Activated CD4-positive, alpha-beta T cell treated with anti-CD3 and anti-CD28 coated beads for 36 hours (primary cell): ENCODE measurements around the gene KDM8. TPM values are rescaled to one million over a fixed set of nuclear protein-coding genes. Genes with fewer than 3 reads are reported as not detected.
A peak's percentile ranks its signal among the peaks of the same experiment; 100 is the strongest.
"Not testable (repeated sequence)": the region's sequence is repeated elsewhere in the genome, so short reads cannot be mapped to it uniquely, and the experiment has no call there.

Experiments
- ATAC-seq: fragments of 200-7000 bp; cut with Tn5 transposase; one replicate; pipeline ENCODE4 v1.10.0; 2021; ENCODE audit warnings: mild to moderate bottlenecking, moderate library complexity
- CTCF ChIA-PET: fragments of 350-600 bp; sonication (Branson Sonifier 250); formaldehyde crosslinking; loops from one replicate; lab custom pipeline; 2021; ENCODE audit warnings: antibody characterized with exemption; lab: Charles Lee
- POLR2A ChIA-PET: fragments of 350-600 bp; sonication (Branson Sonifier 250); formaldehyde crosslinking; loops from one replicate; lab custom pipeline; 2021; ENCODE audit warnings: antibody characterized with exemption, inconsistent platforms; lab: Charles Lee
- DNase-seq: peaks from one replicate; pipeline ENCODE4 v3.0.0-alpha.2; 2020
- H3K27ac Mint-ChIP-seq: one replicate; pipeline ENCODE4 v1.8.0; 2021; ENCODE audit warnings: mixed read lengths
- H3K27me3 Mint-ChIP-seq: one replicate; pipeline ENCODE4 v1.8.0; 2021; ENCODE audit warnings: mixed read lengths
- H3K36me3 Mint-ChIP-seq: one replicate; pipeline ENCODE4 v1.8.0; 2021; ENCODE audit warnings: low read depth, mixed read lengths
- H3K4me1 Mint-ChIP-seq: one replicate; pipeline ENCODE4 v1.8.0; 2021; ENCODE audit warnings: mixed read lengths
- H3K4me3 Mint-ChIP-seq: one replicate; pipeline ENCODE4 v1.8.0; 2021; ENCODE audit warnings: mild to moderate bottlenecking, moderate library complexity, mixed read lengths
- H3K9me3 Mint-ChIP-seq: one replicate; pipeline ENCODE4 v1.8.0; 2021; ENCODE audit warnings: low read depth, mixed read lengths
- intact Hi-C, 2 experiments: fragments of 100-400 bp; cut with DNase I in 1 of 2; cut with micrococcal nuclease in 1 of 2; formaldehyde crosslinking; loops; one replicate each; pipeline versions ENCODE4 v1.14.2 to v1.15.1; 2022 to 2024; cut with DNase I, micrococcal nuclease
- total RNA-seq, 2 experiments: library from RNA; stranded (reverse); gene quantifications; one replicate each; pipeline ENCODE4 v1.2.3, GENCODE V29; 2021

KDM8 gene
- total RNA-seq, 2 experiments from 2014 or later: 9.8 to 10.4 TPM

- H3K27ac Mint-ChIP-seq: peak overlapping the region; percentile 78
- peaks cover 65% of the 10 kb centered on the region for H3K36me3 Mint-ChIP-seq
- no peak for ATAC-seq
- intact Hi-C loops: loop anchor here in 1 of 2 experiments (2.0 kb wide), 2 partner anchors 15 to 23 kb away; no protein-coding TSS in a partner anchor
- H3K4me1 Mint-ChIP-seq: peaks cover 86% of the 10 kb centered on the region
- CTCF ChIA-PET: interaction anchor here (0.7 to 6.6 kb wide), 3 partner anchors 17 to 22 kb away, joined by 3 to 63 read pairs (median 3); no protein-coding TSS in a partner anchor
- H3K9me3 Mint-ChIP-seq: peaks cover 6% of the 10 kb centered on the region
- POLR2A ChIA-PET: interaction anchor here (0.7 to 3.9 kb wide), 4 partner anchors 15 to 158 kb away, joined by 3 to 30 read pairs (median 6); partner anchors contain the start of gene NSMCE1
- no peaks in the 10 kb centered on the region for H3K27me3 Mint-ChIP-seq
- no peak overlapping the region for H3K4me3 Mint-ChIP-seq
- DNase-seq: no peak
Measured at GRCh38 chr16:27252206-27252585, 48.9 kb downstream of the KDM8 start.

DNA sequence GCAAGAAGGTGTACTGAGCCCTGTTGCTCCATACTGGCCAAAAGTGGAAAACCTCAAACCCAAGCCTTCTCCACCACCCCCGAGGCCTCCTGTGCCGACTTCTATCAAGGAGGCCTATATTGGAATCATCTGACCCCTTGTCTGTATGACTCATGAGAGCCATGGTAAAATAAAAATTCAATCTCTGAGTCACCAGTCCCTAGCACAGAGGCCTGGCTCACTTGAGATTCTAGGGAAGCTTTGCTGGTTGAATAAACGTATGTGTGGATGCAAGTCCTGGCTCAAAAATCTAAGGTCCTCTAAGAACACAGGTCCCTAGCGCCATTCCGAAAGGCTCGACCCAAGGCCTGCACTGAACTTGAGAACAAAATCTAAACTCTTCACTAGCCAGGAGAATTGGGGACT, 50.2 kb downstream of the KDM8 start:
- Mint-ChIP-seq H3K36me3 (peaks cover 58% of the 10 kb centered on the region), H3K27ac (peak overlapping the region; percentile 88), H3K4me3 (peak overlapping the region; percentile 41), H3K4me1 (peaks cover 82% of the 10 kb centered on the region), H3K9me3 (no peaks in the 10 kb centered on the region), H3K27me3 (no peaks in the 10 kb centered on the region)
- ATAC-seq: peak; percentile 63
- ChIA-PET POLR2A (interaction anchor here (1.2 to 3.9 kb wide), 9 partner anchors 14 to 152 kb away, joined by 3 to 30 read pairs (median 7); no protein-coding TSS in a partner anchor), CTCF (interaction anchor here (0.7 to 6.6 kb wide), 5 partner anchors 18 to 149 kb away, joined by 3 to 63 read pairs (median 4); partner anchors contain the start of gene IL21R)
- no peak for DNase-seq
- intact Hi-C loops: loop anchor here (1.0 to 2.0 kb wide), 4 partner anchors 16 to 65 kb away; no protein-coding TSS in a partner anchor

- H3K27me3 Mint-ChIP-seq: no peaks in the 10 kb centered on the region
- ChIA-PET POLR2A (interaction anchor here (0.6 to 3.9 kb wide), 14 partner anchors 9 to 151 kb away, joined by 3 to 30 read pairs (median 5); no protein-coding TSS in a partner anchor), CTCF (interaction anchor here (0.6 to 6.6 kb wide), 10 partner anchors 10 to 148 kb away, joined by 3 to 63 read pairs (median 4); partner anchors contain the start of gene IL21R)
- H3K27ac Mint-ChIP-seq: peak overlapping the region; percentile 88
- intact Hi-C loops: loop anchor here in 1 of 2 experiments (1.0 to 2.0 kb wide), 2 partner anchors 8 to 14 kb away; partner anchors contain the start of gene NSMCE1
- peaks cover 84% of the 10 kb centered on the region for H3K4me1 Mint-ChIP-seq
- H3K36me3 Mint-ChIP-seq: peaks cover 57% of the 10 kb centered on the region
- peak; percentile 67 for ATAC-seq
- DNase-seq: no peak
- peak overlapping the region; percentile 50 for H3K4me3 Mint-ChIP-seq
- peaks cover 2% of the 10 kb centered on the region for H3K9me3 Mint-ChIP-seq
Measured at GRCh38 chr16:27254262-27254811, 51.0 kb downstream of the KDM8 start.

DNA sequence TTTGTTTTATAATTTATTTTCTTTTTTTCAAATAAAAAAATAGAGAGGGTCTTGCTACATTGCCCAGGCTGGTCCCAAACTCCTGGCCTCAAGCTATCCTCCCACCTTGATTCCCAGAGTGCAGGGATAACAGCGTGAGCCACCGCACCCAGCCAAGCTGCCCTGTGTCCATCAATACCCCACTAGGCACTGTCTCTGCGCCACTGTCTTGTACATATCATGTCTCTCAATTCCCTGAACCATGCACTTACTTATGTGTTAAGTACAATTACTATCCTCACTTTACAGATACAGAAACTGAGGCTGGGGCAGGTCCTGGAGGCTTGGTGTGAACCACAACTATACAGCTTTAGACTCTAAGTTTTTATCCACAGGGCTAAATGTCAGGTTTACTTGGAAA, 53.5 kb downstream of the KDM8 start:
- Mint-ChIP-seq H3K27me3 (no peaks in the 10 kb centered on the region), H3K4me3 (no peak overlapping the region), H3K4me1 (peaks cover 75% of the 10 kb centered on the region), H3K9me3 (peaks cover 2% of the 10 kb centered on the region), H3K36me3 (peaks cover 52% of the 10 kb centered on the region), H3K27ac (no peak overlapping the region)
- ATAC-seq (no peak), DNase-seq (no peak)
- intact Hi-C loops: no loop called here
- ChIA-PET POLR2A (interaction anchor here (0.7 kb wide), 2 partner anchors 19 to 111 kb away, joined by 3 to 5 read pairs; no protein-coding TSS in a partner anchor), CTCF (interaction anchor here (1.4 kb wide), 1 partner anchor 9 kb away, joined by 4 read pairs; no protein-coding TSS in a partner anchor)

DNA sequence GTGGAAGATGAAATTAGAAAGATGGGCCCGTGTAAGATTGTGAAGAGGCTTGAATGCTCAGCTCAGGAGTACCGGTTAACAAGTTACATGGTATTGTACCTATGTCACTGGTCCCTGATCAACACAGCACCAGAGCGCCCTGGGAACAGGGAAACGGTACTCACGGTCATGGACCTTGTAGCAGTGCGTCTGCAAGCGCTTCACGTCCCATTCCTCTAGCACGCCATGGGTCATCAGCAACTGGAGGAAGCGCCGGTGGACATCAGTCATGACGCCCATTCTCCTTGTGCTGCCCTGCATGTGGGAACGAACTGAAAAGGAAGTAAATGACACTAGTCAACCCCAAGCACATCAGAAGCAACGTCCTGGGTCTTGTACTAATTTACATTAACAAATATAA, 53.9 kb downstream of the KDM8 start:
- no peak for DNase-seq
- POLR2A ChIA-PET: interaction anchor here (0.7 kb wide), 1 partner anchor 19 kb away, joined by 5 read pairs; no protein-coding TSS in a partner anchor

DNA sequence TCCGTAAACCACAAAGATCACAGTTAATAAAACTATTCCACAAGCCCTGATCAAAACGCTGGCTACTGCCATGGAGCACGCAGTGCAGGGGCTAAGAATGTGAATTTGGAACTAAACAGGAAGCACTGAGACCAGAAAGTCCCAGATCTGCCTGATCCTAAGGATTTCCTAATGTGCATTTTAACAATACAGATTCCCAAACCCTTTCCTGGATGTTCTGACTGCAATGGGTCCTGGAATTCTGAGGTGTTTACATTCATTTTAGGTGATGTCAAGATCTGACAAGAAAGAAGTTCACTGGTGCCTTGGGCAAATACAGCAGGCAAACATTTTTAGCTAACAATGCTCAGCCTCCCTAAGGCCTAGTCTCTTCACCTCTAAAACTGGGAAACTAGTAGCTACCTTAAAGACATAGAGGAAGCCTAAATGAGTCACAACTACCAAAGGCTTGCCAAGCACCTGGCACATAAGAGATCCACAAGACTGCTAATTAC, 55.0 kb downstream of the KDM8 start:
- ChIA-PET CTCF (no interaction called here), POLR2A (interaction anchor here (0.6 to 1.1 kb wide), 4 partner anchors 21 to 108 kb away, joined by 3 to 8 read pairs (median 4); no protein-coding TSS in a partner anchor)
- H3K4me1 Mint-ChIP-seq: peaks cover 77% of the 10 kb centered on the region
- H3K4me3 Mint-ChIP-seq: no peak overlapping the region
- DNase-seq: no peak
- intact Hi-C loops: no loop called here
- H3K27ac Mint-ChIP-seq: peak overlapping the region; percentile 49
- H3K27me3 Mint-ChIP-seq: no peaks in the 10 kb centered on the region
- H3K9me3 Mint-ChIP-seq: peaks cover 2% of the 10 kb centered on the region
- ATAC-seq: peak; percentile 58
- H3K36me3 Mint-ChIP-seq: peaks cover 59% of the 10 kb centered on the region

More for the DNA sequence above, 53.9 kb downstream of the KDM8 start:
- Mint-ChIP-seq H3K4me3 (no peak overlapping the region), H3K27me3 (no peaks in the 10 kb centered on the region), H3K9me3 (peaks cover 2% of the 10 kb centered on the region), H3K36me3 (peaks cover 49% of the 10 kb centered on the region), H3K4me1 (peaks cover 75% of the 10 kb centered on the region), H3K27ac (no peak overlapping the region)
- no peak for ATAC-seq
- CTCF ChIA-PET: interaction anchor here (1.4 kb wide), 1 partner anchor 9 kb away, joined by 4 read pairs; no protein-coding TSS in a partner anchor
- intact Hi-C loops: no loop called here

GRCh38 chr16:27259710-27260109, 56.4 kb downstream of the KDM8 start:
- H3K27ac Mint-ChIP-seq: peak overlapping the region; percentile 47
- H3K4me3 Mint-ChIP-seq: no peak overlapping the region
- H3K9me3 Mint-ChIP-seq: peaks cover 2% of the 10 kb centered on the region
- intact Hi-C loops: loop anchor here in 1 of 2 experiments (1.0 kb wide), 1 partner anchor 8 kb away; no protein-coding TSS in a partner anchor
- H3K4me1 Mint-ChIP-seq: peaks cover 72% of the 10 kb centered on the region
- ChIA-PET CTCF (interaction anchor here (0.8 kb wide), 1 partner anchor 25 kb away, joined by 4 read pairs; no protein-coding TSS in a partner anchor), POLR2A (no interaction called here)
- peaks cover 55% of the 10 kb centered on the region for H3K36me3 Mint-ChIP-seq
- H3K27me3 Mint-ChIP-seq: no peaks in the 10 kb centered on the region
- ATAC-seq (no peak), DNase-seq (no peak)

DNA sequence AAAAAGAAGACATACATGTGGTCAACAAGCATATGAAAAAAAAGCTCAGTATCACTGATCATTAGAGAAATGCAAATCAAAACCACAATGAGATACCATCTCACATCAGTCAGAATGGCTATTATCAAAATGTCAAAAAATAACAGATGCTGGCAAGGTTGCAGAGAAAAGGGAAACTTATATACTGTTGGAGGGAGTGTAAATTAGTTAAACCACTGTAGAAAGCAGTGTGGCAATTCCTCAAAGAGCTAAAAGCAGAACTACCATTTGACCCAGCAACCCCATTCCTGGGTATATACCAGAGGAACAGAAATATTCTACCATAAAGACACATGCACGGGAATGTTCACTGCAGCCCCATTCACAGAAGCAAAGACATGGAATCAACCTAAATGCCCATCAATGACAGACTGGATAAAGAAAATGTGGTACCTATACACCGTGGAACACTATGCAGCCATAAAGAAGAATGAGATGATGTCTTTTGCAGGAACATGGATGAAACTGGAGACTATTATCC, 59.6 kb downstream of the KDM8 start:
- H3K9me3 Mint-ChIP-seq, H3K27me3 Mint-ChIP-seq, H3K4me3 Mint-ChIP-seq, ATAC-seq, DNase-seq, intact Hi-C loops, POLR2A ChIA-PET, H3K27ac Mint-ChIP-seq: not testable (repeated sequence)
- CTCF ChIA-PET: interaction anchor here (1.1 kb wide), 1 partner anchor 36 kb away, joined by 3 read pairs; no protein-coding TSS in a partner anchor
- peaks cover 69% of the 10 kb centered on the region for H3K4me1 Mint-ChIP-seq
- H3K36me3 Mint-ChIP-seq: peaks cover 49% of the 10 kb centered on the region

DNA sequence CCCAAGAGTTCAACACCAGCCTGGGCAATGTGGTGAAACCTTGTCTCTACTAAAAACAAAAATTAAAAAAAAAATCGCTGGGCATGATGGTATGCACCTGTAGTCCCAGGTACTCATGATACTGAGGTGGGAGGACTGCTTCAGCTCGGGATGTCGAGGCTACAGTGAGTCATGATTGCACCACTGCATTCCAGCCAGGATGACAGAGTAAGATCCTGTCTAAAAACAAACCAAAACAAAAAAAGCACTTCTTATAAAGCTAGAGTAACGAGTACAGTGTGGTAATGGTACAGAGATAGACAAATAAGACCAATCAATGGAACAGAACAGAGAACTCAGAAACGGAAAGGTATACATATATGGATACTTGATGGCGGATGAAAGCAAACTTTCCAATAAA, 60.8 kb downstream of the KDM8 start:
- no peak overlapping the region for H3K4me3 Mint-ChIP-seq
- intact Hi-C loops: no loop called here
- H3K27me3 Mint-ChIP-seq: no peaks in the 10 kb centered on the region
- H3K27ac Mint-ChIP-seq: no peak overlapping the region
- H3K36me3 Mint-ChIP-seq: peaks cover 48% of the 10 kb centered on the region
- POLR2A ChIA-PET: interaction anchor here (0.6 kb wide), 1 partner anchor 27 kb away, joined by 3 read pairs; no protein-coding TSS in a partner anchor
- ATAC-seq: no peak
- DNase-seq: no peak
- CTCF ChIA-PET: interaction anchor here (0.6 to 1.6 kb wide), 5 partner anchors 10 to 54 kb away, joined by 3 to 7 read pairs (median 5); no protein-coding TSS in a partner anchor
- H3K4me1 Mint-ChIP-seq: peaks cover 58% of the 10 kb centered on the region
- H3K9me3 Mint-ChIP-seq: peaks cover under 1% of the 10 kb centered on the region

- ChIA-PET CTCF (interaction anchor here (0.5 to 1.0 kb wide), 3 partner anchors 8 to 51 kb away, joined by 3 to 7 read pairs (median 4); no protein-coding TSS in a partner anchor), POLR2A (interaction anchor here (0.5 kb wide), 1 partner anchor 61 kb away, joined by 3 read pairs; no protein-coding TSS in a partner anchor)
- Mint-ChIP-seq H3K4me1 (peaks cover 68% of the 10 kb centered on the region), H3K27me3 (no peaks in the 10 kb centered on the region), H3K36me3 (peaks cover 40% of the 10 kb centered on the region), H3K27ac (peak overlapping the region; percentile 1), H3K9me3 (no peaks in the 10 kb centered on the region), H3K4me3 (no peak overlapping the region)
- no peak for DNase-seq
- intact Hi-C loops: loop anchor here in 1 of 2 experiments (5.0 kb wide), 1 partner anchor 49 kb away; no protein-coding TSS in a partner anchor
- ATAC-seq: no peak
Measured at GRCh38 chr16:27265982-27266381, 62.7 kb downstream of the KDM8 start.
